Suprapubic skin (tissue), 4 donors: Measurements from ENCODE around the gene KLHL10. TPM values are rescaled to one million over a fixed set of nuclear protein-coding genes. Genes with fewer than 3 reads are reported as not detected.

Source experiments
- DNase-seq, 2 donors: peaks; one replicate each; pipeline ENCODE4 v3.0.0-alpha.2; 2019; ENCODE audit warnings: low spot score in 2 of 2
- H3K27ac ChIP-seq: fragments of 200-600 bp; sonication (generic); one replicate; pipeline ENCODE4 v1.5.1; 2019
- H3K27me3 ChIP-seq: fragments of 200-600 bp; sonication (generic); one replicate; pipeline ENCODE4 v1.5.1; 2019
- H3K36me3 ChIP-seq: fragments of 200-600 bp; sonication (generic); one replicate; pipeline ENCODE4 v1.5.1; 2019
- H3K4me1 ChIP-seq: fragments of 200-600 bp; sonication (generic); one replicate; pipeline ENCODE4 v1.5.1; 2019
- H3K4me3 ChIP-seq: fragments of 200-600 bp; sonication (generic); one replicate; pipeline ENCODE4 v1.5.1; 2019; ENCODE audit warnings: mild to moderate bottlenecking
- H3K9me3 ChIP-seq: fragments of 200-600 bp; sonication (generic); one replicate; pipeline ENCODE4 v1.5.1; 2019
- EP300 ChIP-seq: sonication (generic); formaldehyde crosslinking; IDR thresholded peaks from one replicate; pipeline ENCODE4 v1.6.1; 2017; ENCODE audit warnings: antibody characterized with exemption
- POLR2A ChIP-seq, 2 donors: fragments of 450-650 bp; IDR thresholded peaks; one replicate each; pipeline ENCODE4 v1.6.1; 2017; ENCODE audit warnings: antibody characterized with exemption in 2 of 2, mild to moderate bottlenecking in 2 of 2, moderate library complexity in 2 of 2
- POLR2AphosphoS5 ChIP-seq, 3 donors: sonication (generic); formaldehyde crosslinking; IDR thresholded peaks; one replicate each; pipeline ENCODE4 v1.6.1; 2017; ENCODE audit warnings: antibody characterized with exemption in 3 of 3
- WGBS: methylation state at CpG from one replicate; pipeline ENCODE4 v1.1.5; 2018; 5-methylcytosine and 5-hydroxymethylcytosine counted together
- total RNA-seq, 4 donors: library from RNA; depleted of rRNA; stranded (reverse); fragments of >200 nt; gene quantifications; one replicate each; pipeline ENCODE4 v1.1.0, GENCODE V29; 2016
- TF ChIP-seq, protein P1 (sequence below), 2 donors: fragments of 200-600 bp in 1 of 2; fragments of 450-650 bp in 1 of 2; sonication (generic) in 1 of 2; IDR thresholded peaks; one replicate each; pipeline ENCODE4 v1.5.1; 2016 to 2019; ENCODE audit warnings: antibody characterized with exemption in 2 of 2, mild to moderate bottlenecking in 1 of 2, moderate library complexity in 1 of 2

Gene KLHL10
- total RNA-seq, 4 donors from 2014 or later, result 0.30 TPM; not detected in 3

GRCh38 chr17:41818024-41818423 lies 19.6 kb upstream of the KLHL10 start:
- no peak for DNase-seq
- no peak overlapping the region for H3K27ac ChIP-seq
- WGBS, result 97% methylated on average over 11 of the region's 20 CpGs
- no peaks in the 10 kb centered on the region for H3K9me3 ChIP-seq
- peaks cover 13% of the 10 kb centered on the region for H3K4me1 ChIP-seq
- no peak overlapping the region for H3K4me3 ChIP-seq
- no peaks in the 10 kb centered on the region for H3K27me3 ChIP-seq
- H3K36me3 ChIP-seq, result peaks cover 4% of the 10 kb centered on the region
- no peak for TF ChIP-seq EP300
- TF ChIP-seq, protein P1, sequence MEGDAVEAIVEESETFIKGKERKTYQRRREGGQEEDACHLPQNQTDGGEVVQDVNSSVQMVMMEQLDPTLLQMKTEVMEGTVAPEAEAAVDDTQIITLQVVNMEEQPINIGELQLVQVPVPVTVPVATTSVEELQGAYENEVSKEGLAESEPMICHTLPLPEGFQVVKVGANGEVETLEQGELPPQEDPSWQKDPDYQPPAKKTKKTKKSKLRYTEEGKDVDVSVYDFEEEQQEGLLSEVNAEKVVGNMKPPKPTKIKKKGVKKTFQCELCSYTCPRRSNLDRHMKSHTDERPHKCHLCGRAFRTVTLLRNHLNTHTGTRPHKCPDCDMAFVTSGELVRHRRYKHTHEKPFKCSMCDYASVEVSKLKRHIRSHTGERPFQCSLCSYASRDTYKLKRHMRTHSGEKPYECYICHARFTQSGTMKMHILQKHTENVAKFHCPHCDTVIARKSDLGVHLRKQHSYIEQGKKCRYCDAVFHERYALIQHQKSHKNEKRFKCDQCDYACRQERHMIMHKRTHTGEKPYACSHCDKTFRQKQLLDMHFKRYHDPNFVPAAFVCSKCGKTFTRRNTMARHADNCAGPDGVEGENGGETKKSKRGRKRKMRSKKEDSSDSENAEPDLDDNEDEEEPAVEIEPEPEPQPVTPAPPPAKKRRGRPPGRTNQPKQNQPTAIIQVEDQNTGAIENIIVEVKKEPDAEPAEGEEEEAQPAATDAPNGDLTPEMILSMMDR (IDR thresholded peaks at IDR 0.05), result no peak
- TF ChIP-seq POLR2A (IDR thresholded peaks at IDR 0.05), result no peak
- TF ChIP-seq POLR2AphosphoS5 (IDR thresholded peaks at IDR 0.05), result no peak

DNA sequence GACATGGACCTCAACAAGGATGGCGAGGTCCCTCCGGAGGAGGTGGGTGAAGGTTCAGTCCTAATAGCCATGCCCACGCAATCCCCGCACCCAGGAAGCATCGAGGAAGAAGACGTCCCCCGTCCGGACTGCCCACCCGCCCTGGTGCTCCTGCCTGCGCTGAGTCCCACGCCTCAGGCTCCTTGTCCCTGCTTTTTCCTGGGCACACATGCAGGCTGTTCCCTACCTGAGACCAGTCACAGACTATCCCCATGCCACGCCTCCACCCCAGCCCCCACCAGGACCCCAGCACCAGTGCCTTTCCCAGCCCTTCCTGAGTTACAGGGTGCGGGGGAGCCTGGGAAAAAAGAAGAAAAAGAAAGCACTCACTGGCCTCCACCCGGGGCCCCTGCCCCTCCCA lies 15.8 kb upstream of the KLHL10 start:
- no peak for DNase-seq
- H3K4me1 ChIP-seq, result no peaks in the 10 kb centered on the region
- no peak overlapping the region for H3K4me3 ChIP-seq
- H3K27ac ChIP-seq, result no peak overlapping the region
- H3K9me3 ChIP-seq, result no peaks in the 10 kb centered on the region
- 89% methylated on average over 14 of the region's 14 CpGs for WGBS
- TF ChIP-seq POLR2AphosphoS5 (IDR thresholded peaks at IDR 0.05) (no peak), EP300 (no peak), POLR2A (IDR thresholded peaks at IDR 0.05) (no peak)
- TF ChIP-seq, protein P1 (IDR thresholded peaks at IDR 0.05), result no peak
- H3K36me3 ChIP-seq, result peaks cover 21% of the 10 kb centered on the region
- no peaks in the 10 kb centered on the region for H3K27me3 ChIP-seq

DNA sequence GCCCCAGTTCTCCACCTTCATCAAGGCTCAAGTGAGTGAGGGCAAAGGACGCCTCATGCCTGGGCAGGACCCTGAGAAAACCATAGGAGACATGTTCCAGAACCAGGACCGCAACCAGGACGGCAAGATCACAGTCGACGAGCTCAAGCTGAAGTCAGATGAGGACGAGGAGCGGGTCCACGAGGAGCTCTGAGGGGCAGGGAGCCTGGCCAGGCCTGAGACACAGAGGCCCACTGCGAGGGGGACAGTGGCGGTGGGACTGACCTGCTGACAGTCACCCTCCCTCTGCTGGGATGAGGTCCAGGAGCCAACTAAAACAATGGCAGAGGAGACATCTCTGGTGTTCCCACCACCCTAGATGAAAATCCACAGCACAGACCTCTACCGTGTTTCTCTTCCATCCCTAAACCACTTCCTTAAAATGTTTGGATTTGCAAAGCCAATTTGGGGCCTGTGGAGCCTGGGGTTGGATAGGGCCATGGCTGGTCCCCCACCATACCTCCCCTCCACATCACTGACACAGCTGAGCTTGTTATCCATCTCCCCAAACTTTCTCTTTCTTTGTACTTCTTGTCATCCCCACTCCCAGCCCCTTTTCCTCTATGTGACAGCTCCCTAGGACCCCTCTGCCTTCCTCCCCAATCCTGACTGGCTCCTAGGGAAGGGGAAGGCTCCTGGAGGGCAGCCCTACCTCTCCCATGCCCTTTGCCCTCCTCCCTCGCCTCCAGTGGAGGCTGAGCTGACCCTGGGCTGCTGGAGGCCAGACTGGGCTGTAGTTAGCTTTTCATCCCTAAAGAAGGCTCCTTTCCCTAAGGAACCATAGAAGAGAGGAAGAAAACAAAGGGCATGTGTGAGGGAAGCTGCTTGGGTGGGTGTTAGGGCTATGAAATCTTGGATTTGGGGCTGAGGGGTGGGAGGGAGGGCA lies 15.1 kb upstream of the KLHL10 start:
- Histone ChIP-seq H3K27me3 (no peaks in the 10 kb centered on the region), H3K9me3 (no peaks in the 10 kb centered on the region), H3K36me3 (peaks cover 28% of the 10 kb centered on the region), H3K4me1 (no peaks in the 10 kb centered on the region), H3K4me3 (no peak overlapping the region), H3K27ac (no peak overlapping the region)
- TF ChIP-seq EP300, result no peak
- no peak for DNase-seq
- 85% methylated on average over 12 of the region's 12 CpGs for WGBS

DNA sequence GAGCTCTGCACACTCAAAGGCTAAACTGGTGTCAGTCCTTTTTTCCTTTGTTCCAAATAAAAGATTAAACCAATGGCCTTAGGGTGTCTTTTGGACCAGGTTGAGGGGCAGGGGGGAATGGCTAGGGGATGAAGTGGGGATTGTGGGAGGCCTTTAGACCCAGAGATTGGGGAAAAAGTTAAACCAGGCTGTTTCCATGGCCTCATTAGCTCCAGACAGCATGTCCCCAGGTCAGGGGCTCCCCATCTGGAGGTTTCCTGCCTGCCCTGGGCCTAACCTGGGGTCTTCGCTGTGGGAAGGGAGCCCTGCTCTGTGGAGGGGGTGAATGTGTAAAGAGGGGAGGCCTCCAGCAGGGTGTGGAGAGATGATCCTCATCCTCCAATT lies 14.5 kb upstream of the KLHL10 start:
- Histone ChIP-seq H3K4me1 (no peaks in the 10 kb centered on the region), H3K36me3 (peaks cover 35% of the 10 kb centered on the region), H3K27me3 (no peaks in the 10 kb centered on the region), H3K27ac (no peak overlapping the region), H3K9me3 (no peaks in the 10 kb centered on the region), H3K4me3 (no peak overlapping the region)
- 86% methylated on average over 1 of the region's 1 CpG for whole genome bisulfite sequencing
- TF ChIP-seq EP300 (no peak), POLR2A (IDR thresholded peaks at IDR 0.05) (no peak), POLR2AphosphoS5 (IDR thresholded peaks at IDR 0.05) (no peak)
- TF ChIP-seq, protein P1 (IDR thresholded peaks at IDR 0.05), result no peak
- DNase-seq, result no peak

DNA sequence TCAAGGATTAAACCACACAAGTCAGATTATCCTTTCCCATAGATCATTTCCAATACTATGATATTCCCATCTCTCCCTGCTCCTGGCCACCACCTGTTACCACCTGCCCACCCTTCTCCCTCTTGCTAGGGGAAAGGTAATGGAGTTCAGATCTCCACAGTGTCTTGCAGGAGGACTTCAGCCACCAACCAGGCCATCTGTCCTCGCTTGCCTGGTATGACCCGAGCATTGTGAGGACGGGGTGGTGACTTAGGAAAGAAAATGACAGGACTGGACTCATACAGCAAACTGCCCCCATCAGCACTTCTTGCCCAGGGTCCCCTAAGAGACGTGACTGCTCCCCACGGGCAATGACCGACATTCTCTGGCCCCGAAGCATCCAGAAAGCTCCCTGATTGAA lies 14.0 kb upstream of the KLHL10 start:
- H3K9me3 ChIP-seq, result no peaks in the 10 kb centered on the region
- no peak for DNase-seq
- no peaks in the 10 kb centered on the region for H3K27me3 ChIP-seq
- H3K36me3 ChIP-seq, result peaks cover 38% of the 10 kb centered on the region
- no peak overlapping the region for H3K4me3 ChIP-seq
- 74% methylated on average over 7 of the region's 7 CpGs for WGBS
- TF ChIP-seq POLR2A (IDR thresholded peaks at IDR 0.05) (no peak), EP300 (no peak), POLR2AphosphoS5 (IDR thresholded peaks at IDR 0.05) (no peak)
- TF ChIP-seq, protein P1 (IDR thresholded peaks at IDR 0.05), result no peak
- no peak overlapping the region for H3K27ac ChIP-seq
- no peaks in the 10 kb centered on the region for H3K4me1 ChIP-seq
